Liver (tissue), 3 donors: ENCODE measurements around the gene LRRC10B.

Experiments used
- EGR1 ChIP-seq, 2 donors: IDR thresholded peaks; 2 replicates each; pipeline ENCODE4 v1.6.1; 2016 to 2018; ENCODE audit warnings: antibody characterized with exemption in 2 of 2, low read depth in 2 of 2
- TF ChIP-seq, protein P1 (sequence below): fragments of 150-350 bp; IDR thresholded peaks from 2 replicates; pipeline ENCODE4 v1.5.1; 2017; ENCODE audit warnings: improper control_type of control experiment, low read depth, low read length; ENCODE audit not compliant: missing input control
- TF ChIP-seq, protein P2 (sequence below): IDR thresholded peaks from 2 replicates; pipeline ENCODE4 v1.6.1; 2016; ENCODE audit warnings: antibody characterized with exemption
- donor health status: healthy.
- donor health status: healthy.

DNA sequence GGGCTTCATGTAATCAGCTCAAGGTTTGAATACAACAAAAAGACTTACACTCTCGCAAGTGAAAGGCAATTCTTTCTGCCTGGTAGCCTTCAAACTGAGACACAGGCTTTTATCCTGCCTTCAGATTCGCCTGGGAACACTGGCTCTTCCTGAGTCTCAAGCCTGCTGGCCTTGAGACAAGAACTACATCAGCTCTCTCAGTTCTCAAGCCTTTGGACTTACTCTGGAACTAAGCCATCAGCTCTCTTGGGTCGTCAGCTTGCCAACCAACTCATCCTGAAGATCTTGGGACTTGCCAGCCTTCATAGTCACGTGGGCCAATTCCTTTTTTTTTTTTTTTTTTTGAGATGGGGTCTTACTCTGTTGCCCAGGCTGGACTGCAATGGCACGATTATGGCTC, 35.7 kb upstream of the LRRC10B start:
- TF ChIP-seq, protein P1, sequence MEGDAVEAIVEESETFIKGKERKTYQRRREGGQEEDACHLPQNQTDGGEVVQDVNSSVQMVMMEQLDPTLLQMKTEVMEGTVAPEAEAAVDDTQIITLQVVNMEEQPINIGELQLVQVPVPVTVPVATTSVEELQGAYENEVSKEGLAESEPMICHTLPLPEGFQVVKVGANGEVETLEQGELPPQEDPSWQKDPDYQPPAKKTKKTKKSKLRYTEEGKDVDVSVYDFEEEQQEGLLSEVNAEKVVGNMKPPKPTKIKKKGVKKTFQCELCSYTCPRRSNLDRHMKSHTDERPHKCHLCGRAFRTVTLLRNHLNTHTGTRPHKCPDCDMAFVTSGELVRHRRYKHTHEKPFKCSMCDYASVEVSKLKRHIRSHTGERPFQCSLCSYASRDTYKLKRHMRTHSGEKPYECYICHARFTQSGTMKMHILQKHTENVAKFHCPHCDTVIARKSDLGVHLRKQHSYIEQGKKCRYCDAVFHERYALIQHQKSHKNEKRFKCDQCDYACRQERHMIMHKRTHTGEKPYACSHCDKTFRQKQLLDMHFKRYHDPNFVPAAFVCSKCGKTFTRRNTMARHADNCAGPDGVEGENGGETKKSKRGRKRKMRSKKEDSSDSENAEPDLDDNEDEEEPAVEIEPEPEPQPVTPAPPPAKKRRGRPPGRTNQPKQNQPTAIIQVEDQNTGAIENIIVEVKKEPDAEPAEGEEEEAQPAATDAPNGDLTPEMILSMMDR: no peak
- TF ChIP-seq, protein P2, sequence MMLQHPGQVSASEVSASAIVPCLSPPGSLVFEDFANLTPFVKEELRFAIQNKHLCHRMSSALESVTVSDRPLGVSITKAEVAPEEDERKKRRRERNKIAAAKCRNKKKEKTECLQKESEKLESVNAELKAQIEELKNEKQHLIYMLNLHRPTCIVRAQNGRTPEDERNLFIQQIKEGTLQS: no peak
- TF ChIP-seq EGR1 (IDR thresholded peaks at IDR 0.05; ENCODE audit: low read depth in 2 of 2): no peak
